Stimulated activated CD4-positive, alpha-beta T cell treated with anti-CD3 and anti-CD28 coated beads, Interleukin-12 subunit alpha, Interleukin-12 subunit beta, amount 100 ng/mL, for 48 hours (primary cell): ENCODE results near the gene TSPAN18.

Experiments
- DNase-seq, 3 donors: peaks; one replicate each; pipeline ENCODE4 v3.0.0-alpha.2; 2020; ENCODE audit warnings: low read depth in 2 of 3, low spot score in 1 of 3

TSPAN18 gene

GRCh38 chr11:44758983-44759382, 32.2 kb downstream of the TSPAN18 start:
- DNase-seq = no peak

GRCh38 chr11:44759743-44760476, 33.1 kb downstream of the TSPAN18 start:
- DNase-seq = no peak

GRCh38 chr11:44760477-44760872, 33.7 kb downstream of the TSPAN18 start:
- no peak for DNase-seq

GRCh38 chr11:44760917-44761550, 34.3 kb downstream of the TSPAN18 start:
- DNase-seq = no peak

GRCh38 chr11:44761551-44761961, 34.8 kb downstream of the TSPAN18 start:
- no peak for DNase-seq

- DNase-seq = no peak
Observed at GRCh38 chr11:44763121-44763820, 36.5 kb downstream of the TSPAN18 start.

GRCh38 chr11:44764583-44764982, 37.8 kb downstream of the TSPAN18 start:
- no peak for DNase-seq

- DNase-seq = no peak
Observed at GRCh38 chr11:44765026-44765595, 38.3 kb downstream of the TSPAN18 start.

GRCh38 chr11:44765676-44766075, 38.9 kb downstream of the TSPAN18 start:
- no peak for DNase-seq

GRCh38 chr11:44766112-44766971, 39.6 kb downstream of the TSPAN18 start:
- DNase-seq = no peak

GRCh38 chr11:44766972-44767278, 40.2 kb downstream of the TSPAN18 start:
- no peak for DNase-seq

GRCh38 chr11:44767421-44767820, 40.7 kb downstream of the TSPAN18 start:
- no peak for DNase-seq

GRCh38 chr11:44770401-44770800, 43.6 kb downstream of the TSPAN18 start:
- no peak for DNase-seq

GRCh38 chr11:44771252-44771734, 44.5 kb downstream of the TSPAN18 start:
- no peak for DNase-seq

GRCh38 chr11:44771841-44772240, 45.1 kb downstream of the TSPAN18 start:
- no peak for DNase-seq

- DNase-seq = no peak
Observed at GRCh38 chr11:44773351-44773965, 46.7 kb downstream of the TSPAN18 start.

- DNase-seq = no peak
Observed at GRCh38 chr11:44774108-44774507, 47.3 kb downstream of the TSPAN18 start.

GRCh38 chr11:44774731-44775130, 48.0 kb downstream of the TSPAN18 start:
- DNase-seq = no peak

GRCh38 chr11:44775366-44775984, 48.7 kb downstream of the TSPAN18 start:
- DNase-seq = peak; percentile 46 to 69 (median 61)

- no peak for DNase-seq
Observed at GRCh38 chr11:44775985-44776446, 49.3 kb downstream of the TSPAN18 start.
